Stimulated activated naive CD4-positive, alpha-beta T cell treated with Interleukin-2 at 50 U/mL for 16 hours (primary cell): ENCODE data around the gene RNF128.
"Not testable (repeated sequence)": the region's sequence is repeated elsewhere in the genome, so short reads cannot be mapped to it uniquely, and the experiment has no call there.

Experiments used
- DNase-seq: peaks from one replicate; lab custom pipeline; 2025; lab: John Stamatoyannopoulos, UW

Gene RNF128

DNA sequence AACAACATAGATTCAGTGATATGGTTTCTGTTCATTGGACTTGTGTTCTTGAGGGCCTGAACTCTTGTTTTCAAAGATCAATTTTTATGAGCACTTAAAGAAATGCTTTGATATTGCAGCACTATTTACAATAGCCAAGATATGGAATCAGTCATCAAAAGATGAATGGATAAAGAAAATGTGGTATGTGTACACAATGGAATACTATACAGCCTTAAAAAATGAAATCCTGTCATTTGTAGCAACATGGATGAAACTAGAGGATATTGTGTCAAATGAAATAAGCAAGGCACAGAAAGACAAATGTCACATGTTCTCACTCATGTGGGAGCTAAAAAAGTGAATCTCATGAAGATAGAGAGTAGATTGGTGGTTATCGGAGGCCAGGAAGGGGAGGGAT is 21.9 kb downstream of the RNF128 start:
- DNase-seq, result no peak

DNA sequence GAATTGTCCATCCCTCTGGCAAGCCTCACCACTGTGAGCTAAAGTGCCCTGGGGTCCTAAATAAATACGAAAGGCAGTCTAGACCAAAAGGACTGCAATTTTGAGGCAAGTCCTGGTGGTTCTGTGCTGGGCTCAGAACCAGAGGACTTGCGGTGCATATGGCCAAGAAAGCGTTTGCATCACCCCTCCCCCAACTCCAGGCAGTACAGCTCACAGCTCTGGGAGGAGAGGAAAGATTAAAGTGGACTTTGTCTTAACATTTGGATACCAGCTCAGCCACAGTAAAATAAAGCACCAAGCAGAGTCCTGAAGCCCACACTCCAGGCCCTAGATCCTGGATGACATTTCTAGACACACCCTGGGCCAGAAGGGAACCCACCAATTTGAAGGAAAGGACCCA is 24.9 kb downstream of the RNF128 start:
- DNase-seq, result no peak

DNA sequence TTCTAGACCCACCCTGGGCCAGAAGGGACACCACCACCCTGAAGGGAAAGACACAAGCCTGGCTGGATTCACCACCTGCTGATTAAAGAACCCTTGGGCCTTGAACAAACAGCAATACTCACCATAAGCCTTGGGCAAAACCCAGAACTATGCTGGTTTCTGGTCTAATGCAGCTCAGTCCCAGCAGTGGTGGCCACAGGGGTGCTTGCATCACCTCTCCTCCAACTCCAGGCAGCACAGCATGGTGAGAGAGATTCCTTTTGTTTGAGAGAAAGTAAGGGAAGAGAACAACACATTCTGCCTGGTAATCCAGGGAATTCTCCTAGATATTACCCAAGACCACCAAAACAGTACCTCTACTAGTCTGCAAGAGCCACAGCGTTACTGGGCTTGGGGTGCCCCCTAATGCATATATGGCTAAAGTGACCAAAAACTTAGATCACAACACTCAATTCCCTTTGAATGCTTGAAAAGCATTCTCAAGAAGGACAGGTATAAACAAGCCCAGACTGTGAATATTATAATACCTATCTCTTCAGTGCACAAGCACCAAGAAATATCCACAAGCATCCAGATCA is 25.7 kb downstream of the RNF128 start:
- no peak for DNase-seq

DNA sequence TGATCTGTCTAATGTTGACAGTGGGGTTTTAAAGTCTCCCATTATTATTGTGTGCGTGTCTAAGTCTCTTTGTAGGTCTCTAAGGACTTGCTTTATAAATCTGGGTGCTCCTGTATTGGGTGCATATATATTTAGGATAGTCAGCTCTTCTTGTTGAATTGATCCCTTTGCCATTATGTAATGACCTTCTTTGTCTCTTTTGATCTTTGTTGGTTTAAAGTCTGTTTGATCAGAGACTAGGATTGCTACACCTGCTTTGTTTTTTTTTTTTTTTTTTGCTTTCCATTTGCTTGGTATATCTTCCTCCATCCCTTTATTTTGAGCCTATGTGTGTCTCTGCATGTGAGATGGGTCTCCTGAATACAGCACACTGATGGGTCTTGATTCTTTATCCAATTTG is 42.8 kb downstream of the RNF128 start:
- DNase-seq, result not testable (repeated sequence)

DNA sequence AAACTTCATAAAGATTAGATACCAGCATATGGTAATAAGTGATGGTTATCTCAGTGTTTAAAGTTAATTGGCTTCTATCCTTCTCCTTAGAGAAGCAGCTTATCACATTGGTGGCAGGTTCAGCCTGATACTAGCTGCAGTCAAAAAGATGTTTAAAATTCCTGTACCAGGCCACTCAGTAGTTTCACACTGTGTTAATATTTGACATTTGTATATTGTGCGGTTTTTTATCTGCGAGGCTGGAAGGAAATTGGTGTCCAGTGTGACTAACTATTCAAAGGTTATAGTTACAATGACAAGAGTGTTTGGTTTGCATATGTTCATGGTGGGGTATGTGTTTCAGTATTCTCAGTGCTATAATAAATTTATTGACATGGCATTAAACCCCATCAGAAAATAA is 48.5 kb downstream of the RNF128 start:
- no peak for DNase-seq

DNA sequence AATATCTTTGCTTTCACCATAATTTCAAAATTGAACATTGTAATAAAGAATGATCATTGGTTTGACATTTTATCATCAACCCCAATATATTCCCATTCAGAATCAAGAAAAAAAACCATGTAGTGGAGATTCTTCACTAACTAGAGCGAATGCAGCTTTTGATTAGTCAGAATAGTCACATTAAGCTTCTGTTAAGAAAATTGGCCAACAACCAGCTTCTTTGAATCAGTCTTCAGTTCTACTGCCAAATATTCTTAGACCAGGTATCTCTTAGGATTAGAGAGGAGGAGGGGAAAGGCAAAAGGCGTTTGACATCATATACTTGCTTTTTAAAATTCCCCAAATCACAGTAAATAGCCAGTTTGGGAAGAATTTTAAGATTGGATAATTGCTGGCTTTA is 53.8 kb downstream of the RNF128 start:
- DNase-seq, result no peak

DNA sequence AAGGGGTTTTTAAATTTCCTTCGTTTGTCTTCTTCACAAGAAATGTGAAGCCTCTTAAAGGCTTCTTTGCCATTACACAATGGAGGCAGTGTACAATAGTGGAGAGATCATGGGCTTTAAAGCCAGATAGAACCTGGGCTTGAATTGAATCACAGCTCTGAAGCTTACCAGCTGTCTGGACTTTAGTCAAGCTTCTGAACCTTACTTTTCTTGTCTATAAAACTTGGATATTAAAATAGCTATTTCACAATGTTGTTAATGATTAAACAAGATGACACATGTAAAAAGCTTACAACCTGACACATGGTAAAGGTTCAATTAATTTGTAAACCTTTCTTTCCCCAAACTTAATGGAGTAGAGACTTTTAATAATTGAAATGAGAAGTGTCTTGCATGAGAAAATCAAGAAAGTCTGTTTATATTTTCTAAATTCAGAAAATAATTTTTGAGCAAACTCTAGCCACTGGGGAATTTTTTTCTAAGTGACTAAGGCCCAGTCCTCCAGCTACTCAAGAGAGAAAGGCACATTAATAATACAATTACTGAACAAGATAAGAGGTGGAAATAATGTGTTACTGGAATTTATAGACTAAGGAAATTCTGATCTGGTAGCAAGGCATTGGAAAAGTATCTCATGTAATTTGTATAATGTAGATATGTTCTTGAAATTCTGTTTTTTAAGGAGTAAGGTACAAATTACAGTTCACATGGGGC is 54.3 kb downstream of the RNF128 start:
- DNase-seq, result no peak

DNA sequence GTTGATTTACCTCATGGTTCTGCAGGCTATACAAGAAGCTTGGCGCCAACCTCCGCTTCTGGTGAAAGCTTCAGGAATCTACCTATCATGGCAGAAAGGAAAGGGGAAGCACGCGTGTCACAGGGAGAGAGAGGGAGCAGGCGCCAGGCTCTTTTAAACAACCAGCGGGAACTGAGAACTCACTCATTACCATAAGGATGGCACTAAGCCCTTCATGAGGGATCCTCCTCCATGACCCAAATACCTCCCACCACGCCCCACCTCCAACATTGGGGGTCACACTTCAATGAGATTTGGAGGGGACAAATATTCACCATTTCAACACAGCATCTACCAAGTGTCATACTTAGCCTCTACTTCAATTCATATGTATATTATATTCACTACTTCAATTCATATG is 57.2 kb downstream of the RNF128 start:
- DNase-seq, result no peak

DNA sequence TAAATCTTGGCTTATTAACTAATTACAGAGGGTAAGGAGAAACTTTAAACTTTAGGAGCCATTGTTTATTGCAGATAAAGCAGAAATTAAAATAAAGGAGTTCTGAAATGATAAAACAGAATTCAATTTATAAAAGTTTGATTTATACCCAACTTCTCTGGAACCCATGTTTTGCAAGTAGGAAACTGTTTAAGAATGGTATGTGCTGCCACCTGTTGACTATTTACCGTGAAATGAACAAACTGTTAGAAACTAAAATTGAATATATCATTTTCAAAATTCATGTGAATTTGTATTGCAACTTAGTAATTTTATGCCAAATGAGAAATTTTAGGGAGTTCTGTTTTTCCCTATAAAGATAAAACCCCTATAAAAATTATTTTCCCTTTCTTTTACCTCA is 65.0 kb downstream of the RNF128 start:
- no peak for DNase-seq

DNA sequence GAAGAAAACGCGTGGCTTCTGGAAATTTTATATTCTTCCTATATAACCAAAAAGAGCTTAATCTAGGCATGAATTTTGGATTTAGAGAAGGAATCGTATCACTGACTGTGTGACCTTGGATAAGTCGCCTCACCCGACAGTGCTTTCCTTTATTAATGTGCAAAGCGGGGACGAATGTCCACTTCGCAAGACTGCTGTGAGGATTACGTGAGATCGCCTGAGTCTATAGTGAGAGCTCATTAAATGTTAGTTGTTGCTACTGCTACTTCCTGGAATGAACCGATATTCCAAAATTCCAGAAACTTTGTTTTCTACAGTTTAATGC is 75.5 kb downstream of the RNF128 start:
- no peak for DNase-seq

DNA sequence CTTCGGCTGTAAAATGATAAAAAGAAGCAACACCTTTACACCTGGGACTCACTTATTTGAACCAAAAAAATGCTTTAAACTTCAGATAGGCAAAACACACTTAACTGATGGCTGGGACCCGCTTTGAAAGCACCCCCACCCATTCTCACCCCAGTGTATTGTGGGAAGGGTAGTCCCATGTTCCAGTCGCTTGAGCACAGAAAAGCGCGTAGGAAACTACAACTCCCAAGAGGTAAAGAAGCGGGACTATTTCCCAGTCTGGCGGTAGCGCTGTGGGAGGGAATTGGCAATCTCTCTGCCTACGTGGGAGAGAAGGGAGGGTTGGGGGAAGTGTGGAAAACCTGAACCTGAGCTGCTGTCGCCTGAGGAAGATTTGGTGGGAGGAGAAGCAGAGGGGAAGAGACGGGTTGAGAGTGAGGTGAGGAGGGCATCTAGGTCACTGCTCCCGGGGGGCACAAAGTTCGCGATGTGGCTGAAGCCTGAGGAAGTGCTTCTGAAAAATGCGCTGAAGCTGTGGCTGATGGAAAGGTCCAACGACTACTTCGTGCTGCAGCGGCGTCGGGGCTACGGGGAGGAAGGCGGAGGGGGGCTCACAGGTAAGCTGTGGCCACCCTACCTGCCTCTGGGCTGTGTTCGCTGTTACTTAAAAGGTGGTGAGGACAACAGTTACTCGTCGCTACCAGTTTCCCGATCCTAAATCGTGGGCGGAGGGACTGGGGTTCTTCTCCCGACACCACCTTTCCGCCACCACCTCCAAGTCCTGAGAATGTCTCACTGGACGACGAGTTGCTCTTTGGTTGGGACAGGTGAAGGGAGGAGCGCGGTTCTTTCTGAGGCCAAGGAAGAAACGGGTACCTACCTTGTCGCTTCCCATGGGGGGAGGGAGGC is 76.1 kb downstream of the RNF128 start, which contains the start of gene TBC1D8B:
TSS of gene TBC1D8B (plus strand) at position 286 of the 888 bp plus-strand sequence. CDS start at position 467, 181 bp downstream.
- DNase-seq, result peak; percentile 9

DNA sequence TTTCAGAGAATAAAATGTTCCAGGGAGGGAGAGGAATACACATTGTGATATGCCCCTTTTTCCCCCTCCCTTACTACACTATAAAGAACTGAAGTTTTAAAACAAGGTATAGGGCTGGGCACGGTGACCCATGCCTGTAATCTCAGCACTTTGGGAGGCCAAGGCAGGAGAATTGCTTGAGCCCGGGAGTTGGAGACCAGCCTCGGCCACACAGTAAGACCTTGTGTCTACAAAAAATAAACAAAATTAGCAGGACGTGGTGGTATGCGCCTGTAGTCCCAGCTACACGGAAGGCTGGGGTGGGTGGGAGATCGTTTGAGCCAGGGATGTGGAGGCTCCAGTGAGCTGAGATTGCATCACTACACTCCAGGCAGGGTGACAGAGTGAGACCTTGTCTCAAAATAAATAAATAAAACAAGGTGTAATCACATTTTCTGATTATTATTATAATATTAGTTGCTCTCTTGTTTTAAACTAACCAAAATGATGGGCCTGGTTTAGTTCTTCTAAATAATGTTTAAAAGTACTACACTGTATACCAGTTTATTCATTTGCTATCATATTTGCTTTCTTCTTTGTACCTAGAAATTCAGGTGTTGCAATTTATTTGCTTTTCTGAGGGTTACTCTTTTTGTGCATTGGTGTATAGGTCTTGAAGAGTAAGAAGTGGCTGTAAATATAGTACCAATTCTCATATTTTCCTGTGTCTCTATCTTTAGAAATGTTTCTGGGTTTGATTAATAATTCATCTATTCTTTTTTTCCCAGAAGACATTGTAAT is 84.8 kb downstream of the RNF128 start:
- no peak for DNase-seq

DNA sequence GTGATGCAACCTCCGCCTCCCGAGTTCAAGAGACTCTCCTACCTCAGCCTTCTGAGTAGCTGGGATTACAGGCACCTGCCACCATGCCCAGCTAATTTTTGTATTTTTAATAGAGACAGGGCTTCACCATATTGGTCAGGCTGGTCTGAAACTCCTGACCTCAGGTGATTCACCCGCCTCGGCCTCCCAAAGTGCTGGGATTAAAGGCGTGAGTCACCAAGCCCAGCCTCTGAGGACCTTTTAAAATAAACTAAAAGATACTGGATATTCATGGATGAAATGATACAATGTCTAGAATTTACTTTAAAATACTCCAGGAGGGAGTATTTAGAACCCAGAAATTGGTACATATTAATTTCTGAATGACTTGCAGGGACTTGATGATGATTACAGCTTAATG is 86.4 kb downstream of the RNF128 start:
- DNase-seq, result not testable (repeated sequence)

DNA sequence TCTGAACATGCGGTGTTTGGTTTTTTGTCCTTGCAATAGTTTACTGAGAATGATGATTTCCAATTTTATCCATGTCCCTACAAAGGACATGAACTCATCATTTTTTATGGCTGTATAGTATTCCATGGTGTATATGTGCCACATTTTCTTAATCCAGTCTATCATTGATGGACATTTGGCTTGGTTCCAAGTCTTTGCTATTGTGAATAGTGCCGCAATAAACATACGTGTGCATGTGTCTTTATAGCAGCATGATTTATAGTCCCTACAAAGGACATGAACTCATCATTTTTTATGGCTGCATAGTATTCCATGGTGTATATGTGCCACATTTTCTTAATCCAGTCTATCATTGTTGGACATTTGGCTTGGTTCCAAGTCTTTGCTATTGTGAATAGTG is 87.6 kb downstream of the RNF128 start:
- not testable (repeated sequence) for DNase-seq
